Fibroblast of mammary gland (primary cell): Measurements from ENCODE around the gene OXNAD1.

Experiments used
- DNase-seq: peaks from one replicate; pipeline ENCODE4 v3.0.0-alpha.2; 2010; ENCODE audit warnings: low read depth
- H3K4me3 ChIP-seq: 2 replicates; pipeline ENCODE4 v1.5.1; 2011; ENCODE audit warnings: low read depth, mild to moderate bottlenecking, low read length, moderate library complexity; ENCODE audit not compliant: control insufficient read depth
- CTCF ChIP-seq: conservative IDR thresholded peaks from 2 replicates; pipeline ENCODE4 v1.5.1; 2011; ENCODE audit warnings: low read depth, low read length, inconsistent platforms; ENCODE audit not compliant: control insufficient read depth, insufficient read depth

The OXNAD1 gene

GRCh38 chr3:16335333-16335732, 70.3 kb downstream of the OXNAD1 start:
- H3K4me3 ChIP-seq, result no peak overlapping the region
- no peak for TF ChIP-seq CTCF
- no peak for DNase-seq

- H3K4me3 ChIP-seq, result no peak overlapping the region
- no peak for TF ChIP-seq CTCF
- DNase-seq, result no peak
Measured at GRCh38 chr3:16335772-16336645, 71.0 kb downstream of the OXNAD1 start.

- no peak for TF ChIP-seq CTCF
- H3K4me3 ChIP-seq, result no peak overlapping the region
- no peak for DNase-seq
Measured at GRCh38 chr3:16336825-16337224, 71.8 kb downstream of the OXNAD1 start.

GRCh38 chr3:16337856-16338540, 73.0 kb downstream of the OXNAD1 start:
- H3K4me3 ChIP-seq, result no peak overlapping the region
- no peak for TF ChIP-seq CTCF
- no peak for DNase-seq

- no peak overlapping the region for H3K4me3 ChIP-seq
- DNase-seq, result peak; percentile 98
- no peak for TF ChIP-seq CTCF
Measured at GRCh38 chr3:16338999-16339398, 74.0 kb downstream of the OXNAD1 start.

GRCh38 chr3:16343101-16343500, 78.1 kb downstream of the OXNAD1 start:
- no peak for DNase-seq
- H3K4me3 ChIP-seq, result no peak overlapping the region
- TF ChIP-seq CTCF, result no peak
